Measurements from ENCODE around the gene MT2A.
"Not testable (repeated sequence)": the region's sequence is repeated elsewhere in the genome, so short reads cannot be mapped to it uniquely, and the experiment has no call there.

Gene MT2A

DNA sequence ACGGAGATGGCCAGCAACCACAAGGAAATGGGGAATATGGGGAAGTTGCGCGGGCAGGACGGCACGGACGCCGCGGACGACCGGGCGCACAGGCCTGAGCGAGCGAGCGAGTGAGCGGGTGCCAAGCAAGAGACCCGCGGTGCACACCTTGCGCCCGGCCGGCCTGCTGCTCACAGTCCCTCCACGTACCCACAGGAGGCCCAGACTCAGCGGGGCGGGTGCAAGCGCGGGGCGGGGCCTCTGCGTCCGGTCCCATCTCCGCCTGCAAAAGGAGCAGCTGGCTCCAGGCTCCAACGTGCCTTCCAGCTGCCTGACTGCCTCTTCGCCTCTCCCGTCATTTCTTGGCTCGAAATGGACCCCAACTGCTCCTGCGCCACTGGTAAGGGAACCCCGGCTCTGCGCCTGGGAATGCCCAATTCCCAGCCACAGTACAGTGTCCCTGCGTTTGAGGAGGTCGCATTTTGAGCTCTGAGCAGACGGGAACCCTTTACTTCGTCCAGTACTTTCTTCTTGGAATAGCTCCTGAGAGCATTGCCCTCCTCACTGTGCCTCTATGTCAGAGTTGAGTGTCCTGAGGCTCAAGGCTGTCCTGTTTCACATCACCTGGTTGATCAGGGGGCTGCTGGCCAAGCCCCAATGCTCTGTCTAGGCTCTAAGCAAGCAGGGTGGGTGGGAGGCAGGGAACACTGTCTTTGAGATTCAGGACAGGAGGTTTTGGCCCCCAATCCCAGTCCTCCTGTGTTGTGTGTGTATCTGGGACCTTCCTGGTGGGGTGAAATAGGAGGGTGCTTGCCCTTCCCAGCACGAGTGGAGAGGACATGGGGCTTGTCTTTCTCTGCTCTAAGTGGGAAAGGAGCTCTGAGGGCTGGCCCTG, 9.1 kb downstream of the MT2A start:
- Histone ChIP-seq H3F3A (ENCODE audit: insufficient read depth, low read length) (no peaks in the 10 kb centered on the region), H3K36me3 (ENCODE audit: insufficient read depth, low read length) (no peaks in the 10 kb centered on the region), H3K9ac (ENCODE audit: low read length) (no peak overlapping the region), H2AFZ (ENCODE audit: low read length) (no peak overlapping the region), H3K79me2 (ENCODE audit: insufficient read depth, low read length) (no peaks in the 10 kb centered on the region), H4K20me1 (ENCODE audit: insufficient read depth, low read length) (no peaks in the 10 kb centered on the region), H3K4me2 (ENCODE audit: low read length) (no peak overlapping the region), H3K27me3 (ENCODE audit: insufficient read depth, low read length) (no peaks in the 10 kb centered on the region), H3K4me3 (ENCODE audit: low read depth, low read length, poor library complexity, severe bottlenecking) (no peak overlapping the region), H3K9me2 (ENCODE audit: low read depth, low read length) (no peaks in the 10 kb centered on the region), H3K4me1 (ENCODE audit: insufficient read depth, low read length, severe bottlenecking) (no peaks in the 10 kb centered on the region), H3K9me3 (ENCODE audit: low read length) (no peaks in the 10 kb centered on the region), H3K27ac (ENCODE audit: low read depth, low read length, poor library complexity, severe bottlenecking) (no peak overlapping the region)
- TF ChIP-seq EZH2 (IDR thresholded peaks at IDR 0.05; ENCODE audit: borderline replicate concordance, low read length): no peak
- TF ChIP-seq, protein P1, sequence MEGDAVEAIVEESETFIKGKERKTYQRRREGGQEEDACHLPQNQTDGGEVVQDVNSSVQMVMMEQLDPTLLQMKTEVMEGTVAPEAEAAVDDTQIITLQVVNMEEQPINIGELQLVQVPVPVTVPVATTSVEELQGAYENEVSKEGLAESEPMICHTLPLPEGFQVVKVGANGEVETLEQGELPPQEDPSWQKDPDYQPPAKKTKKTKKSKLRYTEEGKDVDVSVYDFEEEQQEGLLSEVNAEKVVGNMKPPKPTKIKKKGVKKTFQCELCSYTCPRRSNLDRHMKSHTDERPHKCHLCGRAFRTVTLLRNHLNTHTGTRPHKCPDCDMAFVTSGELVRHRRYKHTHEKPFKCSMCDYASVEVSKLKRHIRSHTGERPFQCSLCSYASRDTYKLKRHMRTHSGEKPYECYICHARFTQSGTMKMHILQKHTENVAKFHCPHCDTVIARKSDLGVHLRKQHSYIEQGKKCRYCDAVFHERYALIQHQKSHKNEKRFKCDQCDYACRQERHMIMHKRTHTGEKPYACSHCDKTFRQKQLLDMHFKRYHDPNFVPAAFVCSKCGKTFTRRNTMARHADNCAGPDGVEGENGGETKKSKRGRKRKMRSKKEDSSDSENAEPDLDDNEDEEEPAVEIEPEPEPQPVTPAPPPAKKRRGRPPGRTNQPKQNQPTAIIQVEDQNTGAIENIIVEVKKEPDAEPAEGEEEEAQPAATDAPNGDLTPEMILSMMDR (IDR thresholded peaks at IDR 0.05; ENCODE audit: low read length): no peak

DNA sequence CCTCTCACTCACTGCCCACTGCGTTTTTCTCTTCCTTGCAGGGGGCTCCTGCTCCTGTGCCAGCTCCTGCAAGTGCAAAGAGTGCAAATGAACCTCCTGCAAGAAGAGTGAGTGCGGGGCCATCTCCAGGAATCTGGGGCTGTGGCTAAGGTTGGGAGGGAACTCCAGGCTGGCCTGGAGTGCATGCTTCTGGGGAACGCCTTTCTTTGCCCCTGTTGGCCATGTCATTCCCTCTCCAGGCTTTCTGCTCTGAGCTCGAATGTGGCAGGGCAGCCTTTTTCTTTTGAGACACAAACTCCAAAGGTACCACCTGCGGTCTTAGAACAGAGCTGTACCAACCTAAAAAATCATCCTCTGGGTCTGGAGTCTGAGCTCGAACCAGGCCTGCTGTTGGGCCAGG, 9.8 kb downstream of the MT2A start:
- Histone ChIP-seq H3K4me1 (ENCODE audit: insufficient read depth, low read length, severe bottlenecking) (no peaks in the 10 kb centered on the region), H4K20me1 (ENCODE audit: insufficient read depth, low read length) (no peaks in the 10 kb centered on the region), H3K36me3 (ENCODE audit: insufficient read depth, low read length) (no peaks in the 10 kb centered on the region), H3K9me3 (ENCODE audit: low read length) (no peaks in the 10 kb centered on the region), H3K9me2 (ENCODE audit: low read depth, low read length) (no peaks in the 10 kb centered on the region), H3K27ac (ENCODE audit: low read depth, low read length, poor library complexity, severe bottlenecking) (no peak overlapping the region), H3K4me2 (ENCODE audit: low read length) (no peak overlapping the region), H3K79me2 (ENCODE audit: insufficient read depth, low read length) (no peaks in the 10 kb centered on the region), H2AFZ (ENCODE audit: low read length) (no peak overlapping the region), H3F3A (ENCODE audit: insufficient read depth, low read length) (no peaks in the 10 kb centered on the region), H3K4me3 (ENCODE audit: low read depth, low read length, poor library complexity, severe bottlenecking) (no peak overlapping the region), H3K9ac (ENCODE audit: low read length) (no peak overlapping the region), H3K27me3 (ENCODE audit: insufficient read depth, low read length) (no peaks in the 10 kb centered on the region)
- no peak for TF ChIP-seq EZH2 (IDR thresholded peaks at IDR 0.05; ENCODE audit: borderline replicate concordance, low read length)
- TF ChIP-seq, protein P1 (IDR thresholded peaks at IDR 0.05; ENCODE audit: low read length): no peak

DNA sequence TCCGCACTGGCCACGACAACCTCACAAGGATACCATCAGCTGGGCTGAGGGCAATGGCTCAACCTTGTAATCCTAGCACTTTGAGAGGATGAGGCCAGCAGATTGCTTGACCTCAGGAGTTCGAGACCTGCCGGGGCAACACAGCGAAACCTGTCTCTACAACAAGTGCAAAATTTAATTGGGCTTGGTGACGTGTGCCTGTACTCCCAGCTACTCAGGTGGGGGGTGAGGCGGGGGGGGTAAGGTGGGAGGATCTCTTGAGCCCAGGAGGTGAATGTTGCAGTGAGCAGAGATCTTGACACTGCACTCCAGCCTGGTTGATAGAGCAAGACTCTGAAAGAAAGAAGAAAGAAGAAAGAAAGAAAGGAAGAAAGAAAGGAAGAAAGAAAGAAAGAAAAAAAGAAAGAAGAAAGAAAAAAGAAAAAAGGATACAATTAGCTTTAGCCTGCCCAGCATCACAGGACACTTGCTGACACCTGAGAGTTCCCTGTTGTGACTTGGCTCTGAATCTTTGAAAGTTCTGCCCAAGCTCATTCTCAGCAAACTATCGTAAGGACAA, 12.0 kb downstream of the MT2A start:
- H3K4me1 ChIP-seq (ENCODE audit: insufficient read depth, low read length, severe bottlenecking): no peaks in the 10 kb centered on the region
- TF ChIP-seq, protein P1 (IDR thresholded peaks at IDR 0.05; ENCODE audit: low read length): no peak
- TF ChIP-seq EZH2 (IDR thresholded peaks at IDR 0.05; ENCODE audit: borderline replicate concordance, low read length): no peak
- H3K79me2 ChIP-seq (ENCODE audit: insufficient read depth, low read length): no peaks in the 10 kb centered on the region
- no peaks in the 10 kb centered on the region for H3F3A ChIP-seq (ENCODE audit: insufficient read depth, low read length)
- no peak overlapping the region for H3K4me3 ChIP-seq (ENCODE audit: low read depth, low read length, poor library complexity, severe bottlenecking)
- no peaks in the 10 kb centered on the region for H3K9me3 ChIP-seq (ENCODE audit: low read length)
- no peak overlapping the region for H3K27ac ChIP-seq (ENCODE audit: low read depth, low read length, poor library complexity, severe bottlenecking)
- H3K9ac ChIP-seq (ENCODE audit: low read length): no peak overlapping the region
- no peaks in the 10 kb centered on the region for H3K9me2 ChIP-seq (ENCODE audit: low read depth, low read length)
- H3K27me3 ChIP-seq (ENCODE audit: insufficient read depth, low read length): no peaks in the 10 kb centered on the region
- H3K4me2 ChIP-seq (ENCODE audit: low read length): no peak overlapping the region
- H4K20me1 ChIP-seq (ENCODE audit: insufficient read depth, low read length): no peaks in the 10 kb centered on the region
- H3K36me3 ChIP-seq (ENCODE audit: insufficient read depth, low read length): no peaks in the 10 kb centered on the region
- H2AFZ ChIP-seq (ENCODE audit: low read length): no peak overlapping the region

DNA sequence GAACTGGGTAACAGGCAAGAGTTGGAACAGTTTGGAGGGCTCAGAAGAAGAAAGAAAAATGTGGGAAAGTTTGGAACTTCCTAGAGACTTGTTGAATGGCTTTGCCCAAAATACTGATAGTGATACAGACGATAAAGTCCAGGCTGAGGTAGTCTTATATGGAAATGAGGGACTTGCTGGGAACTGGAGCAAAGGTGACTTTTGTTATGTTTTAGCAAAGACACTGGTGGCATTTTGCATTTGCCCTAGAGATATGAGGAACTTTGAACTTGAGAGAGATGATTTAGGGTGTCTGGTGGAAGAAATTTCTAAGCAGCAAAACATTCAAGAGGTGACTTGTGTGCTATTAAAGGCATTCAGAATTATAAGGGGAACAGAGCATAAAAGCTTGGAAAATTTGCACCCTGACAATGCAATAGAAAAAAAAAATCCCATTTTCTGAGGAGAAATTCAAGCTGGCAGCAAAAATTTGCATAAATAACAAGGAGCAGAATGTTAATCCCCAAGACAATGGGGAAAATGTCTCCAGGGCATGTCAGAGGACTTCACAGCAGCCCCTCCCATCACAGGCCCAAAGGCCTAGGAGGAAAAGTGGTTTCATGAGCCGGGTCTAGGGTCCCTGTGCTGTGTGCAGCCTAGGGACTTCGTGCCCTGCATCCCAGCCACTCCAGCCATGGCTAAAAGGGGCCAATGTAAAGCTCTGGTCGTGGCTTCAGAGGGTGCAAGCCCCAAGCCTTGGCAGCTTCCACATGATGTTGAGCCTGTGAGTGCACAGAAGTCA, 13.5 kb downstream of the MT2A start:
- not testable (repeated sequence) for H3K9ac ChIP-seq (ENCODE audit: low read length); H3K36me3 ChIP-seq (ENCODE audit: insufficient read depth, low read length); H3K27ac ChIP-seq (ENCODE audit: low read depth, low read length, poor library complexity, severe bottlenecking); H3K79me2 ChIP-seq (ENCODE audit: insufficient read depth, low read length); H3K4me1 ChIP-seq (ENCODE audit: insufficient read depth, low read length, severe bottlenecking); H4K20me1 ChIP-seq (ENCODE audit: insufficient read depth, low read length); H2AFZ ChIP-seq (ENCODE audit: low read length); H3K4me2 ChIP-seq (ENCODE audit: low read length); H3K9me3 ChIP-seq (ENCODE audit: low read length); H3K9me2 ChIP-seq (ENCODE audit: low read depth, low read length); H3F3A ChIP-seq (ENCODE audit: insufficient read depth, low read length); H3K4me3 ChIP-seq (ENCODE audit: low read depth, low read length, poor library complexity, severe bottlenecking); H3K27me3 ChIP-seq (ENCODE audit: insufficient read depth, low read length)

DNA sequence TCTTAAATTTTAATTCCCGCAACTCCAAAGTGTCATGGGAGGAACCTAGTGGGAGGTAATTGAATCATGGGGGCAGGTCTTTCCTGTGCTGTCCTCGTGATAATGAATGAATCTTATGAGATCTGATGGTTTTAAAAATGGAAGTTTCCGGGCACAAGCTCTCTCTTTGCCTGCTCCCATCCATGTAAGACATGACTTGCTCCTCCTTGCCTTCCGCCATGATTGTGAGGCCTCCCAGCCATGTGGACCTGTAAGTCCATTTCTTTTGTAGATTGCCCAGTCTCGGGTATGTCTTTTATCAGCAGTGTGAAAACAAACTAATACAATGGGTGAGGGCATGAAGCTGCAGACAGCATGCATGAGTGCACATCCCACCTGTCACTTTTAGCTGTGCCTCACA, 14.8 kb downstream of the MT2A start:
- not testable (repeated sequence) for H3K4me3 ChIP-seq (ENCODE audit: low read depth, low read length, poor library complexity, severe bottlenecking); H3K79me2 ChIP-seq (ENCODE audit: insufficient read depth, low read length); H4K20me1 ChIP-seq (ENCODE audit: insufficient read depth, low read length); H2AFZ ChIP-seq (ENCODE audit: low read length); H3K4me1 ChIP-seq (ENCODE audit: insufficient read depth, low read length, severe bottlenecking); H3K36me3 ChIP-seq (ENCODE audit: insufficient read depth, low read length); H3K9ac ChIP-seq (ENCODE audit: low read length); H3K27ac ChIP-seq (ENCODE audit: low read depth, low read length, poor library complexity, severe bottlenecking); H3F3A ChIP-seq (ENCODE audit: insufficient read depth, low read length); H3K9me2 ChIP-seq (ENCODE audit: low read depth, low read length); H3K4me2 ChIP-seq (ENCODE audit: low read length); H3K27me3 ChIP-seq (ENCODE audit: insufficient read depth, low read length); H3K9me3 ChIP-seq (ENCODE audit: low read length)
